Right lobe of liver (tissue), 6 donors: ENCODE measurements around the gene PDZD2. TPM values are rescaled to one million over a fixed set of nuclear protein-coding genes. Genes with fewer than 3 reads are reported as not detected.

Experiments
- ATAC-seq, 4 donors: fragments of 200-7000 bp; cut with Tn5 transposase; one replicate each; pipeline ENCODE4 v1.9.1; 2020; ENCODE audit warnings: mild to moderate bottlenecking in 4 of 4, moderate library complexity in 4 of 4
- DNase-seq, 3 donors: peaks; one replicate each; pipeline ENCODE4 v3.0.0-alpha.2; 2020
- H3K27ac ChIP-seq, 3 donors: fragments of 200-600 bp; one replicate each; pipeline ENCODE4 v1.8.0; 2022
- H3K27me3 ChIP-seq, 2 donors: fragments of 200-600 bp; one replicate each; pipeline ENCODE4 v1.8.0; 2022
- H3K36me3 ChIP-seq, 4 donors: fragments of 200-600 bp; sonication (generic) in 1 of 4; one replicate each; pipeline versions ENCODE4 v1.5.1 to v1.8.0; 2017 to 2022; ENCODE audit warnings: control low read depth in 1 of 4
- H3K4me1 ChIP-seq, 4 donors: fragments of 200-600 bp; sonication (generic) in 1 of 4; one replicate each; pipeline versions ENCODE4 v1.5.1 to v1.8.0; 2017 to 2022; ENCODE audit warnings: control low read depth in 1 of 4
- H3K4me3 ChIP-seq, 3 donors: fragments of 200-600 bp; one replicate each; pipeline ENCODE4 v1.8.0; 2022
- H3K9me3 ChIP-seq, 4 donors: fragments of 200-600 bp; sonication (generic) in 1 of 4; one replicate each; pipeline versions ENCODE4 v1.5.1 to v1.8.0; 2017 to 2022; ENCODE audit warnings: control low read depth in 1 of 4
- CTCF ChIP-seq, 4 donors: fragments of 200-600 bp in 3 of 4; fragments of 450-650 bp in 1 of 4; IDR thresholded peaks; one replicate each; pipeline versions ENCODE4 v1.5.1 to v1.8.0; 2016 to 2022; ENCODE audit warnings: antibody characterized with exemption in 4 of 4, mild to moderate bottlenecking in 2 of 4
- POLR2A ChIP-seq: fragments of 450-650 bp; IDR thresholded peaks from one replicate; pipeline ENCODE4 v1.6.1; 2017; ENCODE audit warnings: antibody characterized with exemption, mild to moderate bottlenecking
- WGBS: methylation state at CpG from one replicate; pipeline ENCODE4 v1.1.6; 2018; ENCODE audit warnings: low coverage, low lambda C conversion rate; ENCODE audit not compliant: insufficient coverage; ENCODE audit errors: missing lambda C conversion rate; 5-methylcytosine and 5-hydroxymethylcytosine counted together
- intact Hi-C, 2 donors: fragments of 100-400 bp; cut with DNase I; formaldehyde crosslinking; loops; one replicate each; pipeline versions ENCODE4 v1.11.2 to v1.14.1; 2022
- total RNA-seq, 6 experiments: library from RNA; depleted of rRNA in 2 of 6; stranded (reverse); fragments of >200 nt in 2 of 6; fragmentation: NEBNext Ultra II Directional in 3 of 6; extraction: Animal tissue kit (Norgen Biotek cat#: 25700) in 3 of 6; gene quantifications; one replicate each; pipeline versions ENCODE4 v1.1.0 to v1.2.4, GENCODE V29; 2016 to 2023
- donor health status: DM: no; HTN: yes; CAD: no.
- donor health status: DM: no; HTN: no; CAD: no.
- donor health status: DM: no; HTN: no; CAD: no.
- donor health status: DM: no; HTN: yes; CAD: no.
- donor health status: DM: no; HTN: yes; CAD: no.

Gene PDZD2
- total RNA-seq, 6 experiments from 2014 or later: 0.43 to 1.9 (median 0.88) TPM

GRCh38 chr5:31604240-31604639, 34.7 kb upstream of the PDZD2 start:
- Histone ChIP-seq H3K27me3 (no peaks in the 10 kb centered on the region), H3K4me1 (no peaks in the 10 kb centered on the region), H3K27ac (no peak overlapping the region), H3K4me3 (no peak overlapping the region), H3K9me3 (no peaks in the 10 kb centered on the region), H3K36me3 (no peaks in the 10 kb centered on the region)
- 57% methylated on average over 2 of the region's 2 CpGs for WGBS
- ATAC-seq (no peak), DNase-seq (no peak)
- intact Hi-C loops: no loop called here
- TF ChIP-seq CTCF (IDR thresholded peaks at IDR 0.05) (no peak), POLR2A (no peak)

GRCh38 chr5:31604644-31605043, 34.3 kb upstream of the PDZD2 start:
- ATAC-seq: peak; percentile 31 to 81 (median 70)
- intact Hi-C loops: no loop called here
- H3K9me3 ChIP-seq: no peaks in the 10 kb centered on the region

GRCh38 chr5:31605920-31606319, 33.0 kb upstream of the PDZD2 start:
- WGBS: no CpG with 5 or more reads among the region's 1 CpG
- Histone ChIP-seq H3K9me3 (no peaks in the 10 kb centered on the region), H3K27ac (no peak overlapping the region), H3K4me1 (no peaks in the 10 kb centered on the region), H3K27me3 (no peaks in the 10 kb centered on the region), H3K4me3 (no peak overlapping the region), H3K36me3 (no peaks in the 10 kb centered on the region)
- intact Hi-C loops: no loop called here
- TF ChIP-seq CTCF (IDR thresholded peaks at IDR 0.05): no peak
- TF ChIP-seq POLR2A: no peak
- no peak for ATAC-seq
- no peak for DNase-seq

More at GRCh38 chr5:31604644-31605043, 34.3 kb upstream of the PDZD2 start:
- no peak for DNase-seq
- Histone ChIP-seq H3K27ac (no peak overlapping the region), H3K4me1 (no peaks in the 10 kb centered on the region), H3K36me3 (no peaks in the 10 kb centered on the region), H3K4me3 (no peak overlapping the region), H3K27me3 (no peaks in the 10 kb centered on the region)
- TF ChIP-seq CTCF (IDR thresholded peaks at IDR 0.05) (no peak), POLR2A (no peak)
- WGBS: 50% methylated on average over 2 of the region's 2 CpGs

GRCh38 chr5:31607546-31607945, 31.4 kb upstream of the PDZD2 start:
- Histone ChIP-seq H3K4me3 (no peak overlapping the region), H3K36me3 (no peaks in the 10 kb centered on the region), H3K4me1 (no peaks in the 10 kb centered on the region), H3K9me3 (no peaks in the 10 kb centered on the region), H3K27me3 (no peaks in the 10 kb centered on the region), H3K27ac (no peak overlapping the region)
- TF ChIP-seq CTCF (IDR thresholded peaks at IDR 0.05) (no peak), POLR2A (no peak)
- WGBS: 21% methylated on average over 2 of the region's 2 CpGs
- intact Hi-C loops: no loop called here
- DNase-seq (no peak), ATAC-seq (peak in 2 of 4 donors; percentile 48 to 70)

GRCh38 chr5:31611002-31611401, 27.9 kb upstream of the PDZD2 start:
- no peak overlapping the region for H3K27ac ChIP-seq
- WGBS: 80% methylated on average over 2 of the region's 2 CpGs
- no peak overlapping the region for H3K4me3 ChIP-seq
- ATAC-seq (no peak), DNase-seq (no peak)
- H3K27me3 ChIP-seq: no peaks in the 10 kb centered on the region
- no peaks in the 10 kb centered on the region for H3K36me3 ChIP-seq
- TF ChIP-seq CTCF (IDR thresholded peaks at IDR 0.05) (no peak), POLR2A (no peak)
- intact Hi-C loops: no loop called here
- no peaks in the 10 kb centered on the region for H3K9me3 ChIP-seq
- no peaks in the 10 kb centered on the region for H3K4me1 ChIP-seq
